ENCODE data around the gene ELOVL5.

The ELOVL5 gene

DNA sequence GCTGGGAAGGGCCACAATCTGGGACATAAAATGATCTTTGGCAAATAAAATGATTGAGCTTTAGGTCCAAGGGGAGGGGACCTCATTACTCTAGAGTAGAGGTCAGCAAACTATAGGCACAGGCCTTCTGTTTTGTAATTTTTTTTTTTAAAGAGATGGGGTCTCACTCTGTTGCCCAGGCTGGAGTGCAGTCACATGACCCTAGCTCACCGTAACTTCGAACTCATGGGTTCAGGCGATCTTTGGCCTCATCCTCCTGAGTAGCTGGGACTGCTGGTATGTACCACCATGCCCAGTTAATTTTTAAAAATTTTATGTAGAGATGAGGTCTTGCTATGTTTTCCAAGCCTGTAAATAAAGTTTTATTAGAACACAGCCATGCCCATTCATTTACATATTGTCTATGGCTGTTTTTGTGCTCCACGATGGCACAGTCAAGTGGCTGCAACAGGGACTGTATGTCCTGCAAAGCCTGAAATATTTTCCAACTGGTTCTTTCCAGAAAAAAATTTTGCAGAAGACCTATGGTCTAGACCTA, 82.1 kb downstream of the ELOVL5 start:
- H3K4me3 ChIP-seq (replicated peaks; ENCODE audit: low read depth, low read length): no peak overlapping the region
- no peak for DNase-seq (ENCODE audit: extremely low read depth, low read depth)
- TF ChIP-seq, protein P1, sequence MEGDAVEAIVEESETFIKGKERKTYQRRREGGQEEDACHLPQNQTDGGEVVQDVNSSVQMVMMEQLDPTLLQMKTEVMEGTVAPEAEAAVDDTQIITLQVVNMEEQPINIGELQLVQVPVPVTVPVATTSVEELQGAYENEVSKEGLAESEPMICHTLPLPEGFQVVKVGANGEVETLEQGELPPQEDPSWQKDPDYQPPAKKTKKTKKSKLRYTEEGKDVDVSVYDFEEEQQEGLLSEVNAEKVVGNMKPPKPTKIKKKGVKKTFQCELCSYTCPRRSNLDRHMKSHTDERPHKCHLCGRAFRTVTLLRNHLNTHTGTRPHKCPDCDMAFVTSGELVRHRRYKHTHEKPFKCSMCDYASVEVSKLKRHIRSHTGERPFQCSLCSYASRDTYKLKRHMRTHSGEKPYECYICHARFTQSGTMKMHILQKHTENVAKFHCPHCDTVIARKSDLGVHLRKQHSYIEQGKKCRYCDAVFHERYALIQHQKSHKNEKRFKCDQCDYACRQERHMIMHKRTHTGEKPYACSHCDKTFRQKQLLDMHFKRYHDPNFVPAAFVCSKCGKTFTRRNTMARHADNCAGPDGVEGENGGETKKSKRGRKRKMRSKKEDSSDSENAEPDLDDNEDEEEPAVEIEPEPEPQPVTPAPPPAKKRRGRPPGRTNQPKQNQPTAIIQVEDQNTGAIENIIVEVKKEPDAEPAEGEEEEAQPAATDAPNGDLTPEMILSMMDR (IDR thresholded peaks at IDR 0.05; ENCODE audit: low read depth, low read length, missing control alignments): no peak

DNA sequence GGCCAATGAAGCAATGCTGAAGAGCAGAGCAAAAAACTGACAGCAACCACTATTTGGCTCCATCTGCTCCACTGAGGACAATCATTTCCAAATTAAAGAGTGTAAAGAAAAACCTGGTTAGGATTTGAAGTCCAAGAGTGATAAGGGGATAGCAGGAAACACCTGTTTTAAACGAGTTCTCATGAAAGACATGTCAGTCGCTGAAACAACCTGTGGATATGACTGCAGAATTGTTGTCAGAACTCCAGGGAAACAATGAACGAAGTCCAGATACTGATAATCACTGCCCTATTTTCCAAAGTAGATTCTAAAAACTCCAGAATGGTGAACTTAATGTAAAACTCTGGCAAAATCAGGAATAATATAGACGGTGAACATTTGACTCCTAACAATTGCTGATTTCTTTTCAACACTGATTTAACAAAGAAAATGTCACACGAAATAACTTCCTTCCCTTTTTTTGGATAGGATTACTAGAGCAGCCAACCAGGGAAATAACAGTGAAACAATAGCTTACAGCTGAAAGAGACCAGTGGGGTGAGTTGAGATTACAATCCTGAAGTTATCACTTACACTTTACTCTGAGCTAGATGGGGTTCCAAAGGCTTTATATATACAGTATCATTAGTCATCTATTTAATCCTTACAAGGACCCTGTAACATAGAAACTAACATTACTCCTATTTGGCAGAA, 83.7 kb downstream of the ELOVL5 start:
- DNase-seq (ENCODE audit: extremely low read depth, low read depth): no peak
- TF ChIP-seq, protein P1 (IDR thresholded peaks at IDR 0.05; ENCODE audit: low read depth, low read length, missing control alignments): no peak
- no peak overlapping the region for H3K4me3 ChIP-seq (replicated peaks; ENCODE audit: low read depth, low read length)

DNA sequence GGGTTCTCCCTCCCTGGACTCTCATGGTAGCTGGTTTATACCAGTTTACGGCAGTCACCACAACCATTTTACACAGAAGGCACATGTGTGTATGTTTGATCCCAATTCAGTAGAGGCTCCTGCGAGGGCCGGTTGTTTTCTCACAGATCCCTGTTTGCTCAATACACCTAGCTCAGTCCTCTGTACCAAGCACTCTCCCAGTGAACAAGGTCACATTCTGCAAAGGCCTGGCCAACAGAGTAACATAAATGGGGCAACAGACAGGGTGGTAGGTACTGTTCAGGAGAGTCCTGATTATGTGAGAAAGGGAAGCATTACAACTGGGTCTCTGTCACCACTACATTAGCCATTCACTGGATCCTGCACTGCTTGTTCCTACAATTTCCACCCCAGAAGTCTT, 84.4 kb downstream of the ELOVL5 start:
- TF ChIP-seq, protein P1 (IDR thresholded peaks at IDR 0.05; ENCODE audit: low read depth, low read length, missing control alignments): no peak
- DNase-seq (ENCODE audit: extremely low read depth, low read depth): no peak
- H3K4me3 ChIP-seq (replicated peaks; ENCODE audit: low read depth, low read length): no peak overlapping the region

DNA sequence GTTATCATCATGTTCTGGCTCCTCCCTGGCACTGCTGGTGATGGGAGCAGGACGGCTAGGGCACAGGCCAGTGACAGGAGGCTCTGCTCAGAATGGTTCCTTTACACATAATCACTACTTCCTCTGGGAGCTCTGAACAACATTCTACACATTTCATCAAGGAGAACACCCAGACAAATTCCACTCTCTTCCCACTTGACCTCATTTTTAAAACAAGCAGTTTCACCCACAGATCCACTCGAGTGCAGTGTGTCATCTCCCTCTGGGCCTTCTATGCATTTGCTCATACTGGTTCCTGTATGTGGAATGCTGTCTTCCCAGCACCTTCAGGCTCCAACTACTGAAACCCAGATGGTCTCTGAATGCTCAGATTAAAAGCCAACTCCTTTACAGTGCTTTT, 84.8 kb downstream of the ELOVL5 start:
- TF ChIP-seq, protein P1 (IDR thresholded peaks at IDR 0.05; ENCODE audit: low read depth, low read length, missing control alignments): no peak
- no peak for DNase-seq (ENCODE audit: extremely low read depth, low read depth)
- no peak overlapping the region for H3K4me3 ChIP-seq (replicated peaks; ENCODE audit: low read depth, low read length)

DNA sequence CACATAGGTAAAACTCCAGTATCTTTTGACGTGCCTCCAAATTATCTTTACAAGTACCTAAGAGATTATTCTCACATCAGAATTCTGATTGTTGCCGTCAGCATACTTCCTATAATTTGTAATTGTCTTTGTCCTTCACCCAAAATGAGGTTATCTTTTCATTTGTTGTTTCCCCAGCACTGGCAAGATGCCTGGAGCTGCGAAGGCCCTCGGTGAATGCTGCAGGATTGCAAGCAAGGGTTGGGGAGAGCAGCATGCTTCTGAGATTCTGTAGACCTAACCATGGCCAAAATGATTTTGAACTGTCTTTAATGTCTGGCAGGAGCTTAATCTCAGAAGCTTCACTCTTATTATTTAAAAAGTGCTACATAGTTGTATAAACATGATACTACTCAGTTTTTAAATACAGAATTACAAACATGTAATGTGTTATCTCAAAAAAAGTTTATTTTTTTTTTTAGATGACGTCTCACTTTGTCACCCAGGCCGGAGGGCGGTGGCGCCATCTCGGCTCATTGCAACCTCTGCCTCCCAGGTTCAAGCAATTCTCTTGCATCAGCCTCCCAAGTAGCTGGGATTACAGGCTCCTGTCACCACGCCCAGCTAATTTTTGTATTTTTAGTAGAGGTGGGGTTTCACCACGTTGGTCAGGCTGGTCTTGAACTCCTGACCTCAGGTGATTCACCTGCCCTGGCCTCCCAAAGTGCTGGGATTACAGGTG, 88.7 kb downstream of the ELOVL5 start:
- TF ChIP-seq, protein P1 (IDR thresholded peaks at IDR 0.05; ENCODE audit: low read depth, low read length, missing control alignments): no peak
- no peak for DNase-seq (ENCODE audit: extremely low read depth, low read depth)
- no peak overlapping the region for H3K4me3 ChIP-seq (replicated peaks; ENCODE audit: low read depth, low read length)

DNA sequence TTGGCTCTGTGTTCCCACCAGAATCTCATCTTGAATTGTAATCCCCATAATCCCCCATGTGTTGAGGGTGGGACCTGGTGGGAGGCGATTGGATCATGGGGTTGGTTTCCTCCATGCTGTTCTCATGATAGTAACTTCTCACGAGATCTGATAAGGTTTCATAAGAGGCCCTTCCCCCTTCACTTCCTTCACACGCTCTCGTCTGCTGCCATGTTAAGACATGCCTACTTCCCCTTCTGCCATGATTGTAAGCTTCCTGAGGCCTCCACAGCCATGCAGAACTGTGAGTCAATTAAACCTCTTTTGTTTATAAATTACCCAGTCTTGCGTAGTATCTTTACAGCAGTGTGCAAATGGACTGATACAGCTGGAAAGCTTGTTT, 90.0 kb downstream of the ELOVL5 start:
- TF ChIP-seq, protein P1 (IDR thresholded peaks at IDR 0.05; ENCODE audit: low read depth, low read length, missing control alignments): no peak
- DNase-seq (ENCODE audit: extremely low read depth, low read depth): no peak
- no peak overlapping the region for H3K4me3 ChIP-seq (replicated peaks; ENCODE audit: low read depth, low read length)
